GM23338 (cell line): ENCODE measurements around the gene TBC1D16. TPM values are rescaled to one million over a fixed set of nuclear protein-coding genes. Genes with fewer than 3 reads are reported as not detected.

Experiments used
- ATAC-seq: fragments of 200-7000 bp; cut with Tn5 transposase; 3 replicates; pipeline ENCODE4 v1.9.1; 2020
- DNase-seq: peaks from one replicate; pipeline ENCODE4 v3.0.0-alpha.2; 2015; ENCODE audit warnings: low spot score
- H2AFZ ChIP-seq: fragments of 200-600 bp; sonication (generic); 2 replicates; pipeline ENCODE4 v1.8.0; 2016; ENCODE audit warnings: antibody characterized with exemption, mild to moderate bottlenecking, moderate library complexity
- H3F3A ChIP-seq: fragments of 200-600 bp; sonication (generic); replicated peaks from 2 replicates; pipeline ENCODE4 v1.8.0; 2017; ENCODE audit warnings: antibody characterized with exemption, mixed run types, low read depth
- H3K27ac ChIP-seq: fragments of 200-600 bp; sonication (generic); 2 replicates; pipeline ENCODE4 v1.6.1; 2016; ENCODE audit warnings: low read depth
- H3K27me3 ChIP-seq: fragments of 200-600 bp; sonication (generic); 2 replicates; pipeline ENCODE4 v1.8.0; 2016; ENCODE audit warnings: mild to moderate bottlenecking, mixed run types, moderate library complexity; ENCODE audit not compliant: insufficient read depth
- H3K36me3 ChIP-seq: fragments of 200-600 bp; sonication (generic); 2 replicates; pipeline ENCODE4 v1.8.0; 2016; ENCODE audit warnings: mild to moderate bottlenecking; ENCODE audit not compliant: insufficient read depth
- H3K4me1 ChIP-seq: fragments of 200-600 bp; sonication (generic); 2 replicates; pipeline ENCODE4 v1.8.0; 2016; ENCODE audit warnings: mild to moderate bottlenecking, moderate library complexity; ENCODE audit not compliant: insufficient read depth
- H3K4me2 ChIP-seq: fragments of 200-600 bp; sonication (generic); 2 replicates; pipeline ENCODE4 v1.7.1; 2017; ENCODE audit warnings: mixed run types
- H3K4me3 ChIP-seq: fragments of 200-600 bp; sonication (generic); 2 replicates; pipeline ENCODE4 v1.6.1; 2016; ENCODE audit warnings: mixed run types
- H3K79me2 ChIP-seq: fragments of 200-600 bp; sonication (generic); replicated peaks from 2 replicates; pipeline ENCODE4 v1.8.0; 2017; ENCODE audit warnings: mild to moderate bottlenecking; ENCODE audit not compliant: insufficient read depth
- H3K9me2 ChIP-seq: fragments of 200-600 bp; sonication (generic); 2 replicates; pipeline ENCODE4 v1.8.0; 2017; ENCODE audit not compliant: insufficient read depth
- H4K20me1 ChIP-seq: fragments of 200-600 bp; sonication (generic); replicated peaks from 2 replicates; pipeline ENCODE4 v1.8.0; 2017; ENCODE audit warnings: mild to moderate bottlenecking; ENCODE audit not compliant: insufficient read depth
- H3K27ac Mint-ChIP-seq: 2 replicates; pipeline ENCODE4 v1.8.0; 2020; ENCODE audit warnings: inconsistent platforms, mild to moderate bottlenecking, moderate library complexity, mixed read lengths
- H3K27me3 Mint-ChIP-seq: 3 replicates; pipeline ENCODE4 v1.8.0; 2022; ENCODE audit warnings: low read depth, mild to moderate bottlenecking, moderate library complexity, mixed read lengths, inconsistent platforms; ENCODE audit not compliant: insufficient read depth, poor library complexity
- H3K36me3 Mint-ChIP-seq: 3 replicates; pipeline ENCODE4 v1.8.0; 2021; ENCODE audit warnings: low read depth, mild to moderate bottlenecking, inconsistent platforms, moderate library complexity, mixed read lengths
- H3K4me1 Mint-ChIP-seq: 3 replicates; pipeline ENCODE4 v1.8.0; 2020; ENCODE audit warnings: mild to moderate bottlenecking, inconsistent platforms, mixed read lengths
- H3K4me3 Mint-ChIP-seq: 3 replicates; pipeline ENCODE4 v1.8.0; 2021; ENCODE audit warnings: moderate library complexity, mild to moderate bottlenecking, inconsistent platforms, mixed read lengths
- H3K9me3 Mint-ChIP-seq: 3 replicates; pipeline ENCODE4 v1.8.0; 2020; ENCODE audit warnings: moderate library complexity, mild to moderate bottlenecking, inconsistent platforms, mixed read lengths
- CREB1 ChIP-seq: fragments of 250-450 bp; sonication (Bioruptor Pico); IDR thresholded peaks from 2 replicates; pipeline ENCODE4 v1.5.0; 2020; ENCODE audit warnings: low read depth, mild to moderate bottlenecking, moderate library complexity
- EZH2 ChIP-seq: fragments of 200-600 bp; sonication (generic); IDR thresholded peaks from one replicate; pipeline ENCODE4 v1.8.0; 2017; ENCODE audit warnings: antibody characterized with exemption, mild to moderate bottlenecking, low read depth; ENCODE audit not compliant: unreplicated experiment
- EZH2phosphoT487 ChIP-seq: fragments of 200-600 bp; sonication (generic); IDR thresholded peaks from one replicate; pipeline ENCODE4 v1.8.1; 2018; ENCODE audit warnings: antibody characterized with exemption; ENCODE audit not compliant: unreplicated experiment
- JUNB ChIP-seq: IDR thresholded peaks from one replicate; pipeline ENCODE4 v1.6.1; 2016; ENCODE audit warnings: antibody characterized with exemption; ENCODE audit not compliant: unreplicated experiment
- NANOG ChIP-seq: IDR thresholded peaks from 2 replicates; pipeline ENCODE4 v1.6.1; 2016; ENCODE audit warnings: antibody characterized with exemption, borderline replicate concordance
- POLR2AphosphoS5 ChIP-seq: IDR thresholded peaks from 2 replicates; pipeline ENCODE4 v1.6.1; 2016; ENCODE audit warnings: antibody characterized with exemption, low read depth
- STAT1 ChIP-seq: IDR thresholded peaks from one replicate; pipeline ENCODE4 v1.6.1; 2016; ENCODE audit warnings: antibody characterized with exemption; ENCODE audit not compliant: unreplicated experiment
- ZNF114 ChIP-seq: fragments of 250-450 bp; sonication (Bioruptor Pico); IDR thresholded peaks from 2 replicates; pipeline ENCODE4 v1.5.0; 2020; ENCODE audit warnings: mild to moderate bottlenecking, moderate library complexity
- ZNF331 ChIP-seq: fragments of 250-450 bp; sonication (Bioruptor Pico); IDR thresholded peaks from 2 replicates; pipeline ENCODE4 v1.5.0; 2020; ENCODE audit warnings: low read depth, mild to moderate bottlenecking, moderate library complexity
- polyA plus RNA-seq: library from polyadenylated mRNA; unstranded; fragments of >200 nt; fragmentation: Nextera tagmentation; extraction: Ambion mirVana; gene quantifications from 2 replicates; pipeline ENCODE4 v1.2.1, GENCODE V29; 2016
- total RNA-seq: library from RNA; depleted of rRNA; stranded (reverse); fragments of >200 nt; shearing (Covaris generic); gene quantifications from 2 replicates; pipeline ENCODE4 v1.2.3, GENCODE V29; 2014
- TF ChIP-seq, protein P1 (sequence below): IDR thresholded peaks from one replicate; pipeline ENCODE4 v1.6.1; 2018; ENCODE audit warnings: antibody characterized with exemption; ENCODE audit not compliant: unreplicated experiment
- TF ChIP-seq, protein P2 (sequence below), 2 experiments: fragments of 200-600 bp in 1 of 2; sonication (generic) in 1 of 2; conservative IDR thresholded peaks; 2 replicates each; pipeline versions ENCODE4 v1.5.1 to v1.6.1; 2016 to 2017; ENCODE audit warnings: antibody characterized with exemption in 2 of 2, low read depth in 2 of 2, mild to moderate bottlenecking in 2 of 2, moderate library complexity in 1 of 2
- TF ChIP-seq, protein P3 (sequence below): fragments of 250-450 bp; sonication (Bioruptor Pico); IDR thresholded peaks from 2 replicates; pipeline ENCODE4 v1.5.0; 2020; ENCODE audit warnings: mild to moderate bottlenecking, moderate library complexity
- TF ChIP-seq, protein P4 (sequence below): IDR thresholded peaks from 2 replicates; pipeline ENCODE4 v1.6.1; 2016; ENCODE audit warnings: antibody characterized with exemption

The TBC1D16 gene
- total and polyA plus RNA-seq, 2 experiments from 2014 or later, result 16.7 to 104 TPM

DNA sequence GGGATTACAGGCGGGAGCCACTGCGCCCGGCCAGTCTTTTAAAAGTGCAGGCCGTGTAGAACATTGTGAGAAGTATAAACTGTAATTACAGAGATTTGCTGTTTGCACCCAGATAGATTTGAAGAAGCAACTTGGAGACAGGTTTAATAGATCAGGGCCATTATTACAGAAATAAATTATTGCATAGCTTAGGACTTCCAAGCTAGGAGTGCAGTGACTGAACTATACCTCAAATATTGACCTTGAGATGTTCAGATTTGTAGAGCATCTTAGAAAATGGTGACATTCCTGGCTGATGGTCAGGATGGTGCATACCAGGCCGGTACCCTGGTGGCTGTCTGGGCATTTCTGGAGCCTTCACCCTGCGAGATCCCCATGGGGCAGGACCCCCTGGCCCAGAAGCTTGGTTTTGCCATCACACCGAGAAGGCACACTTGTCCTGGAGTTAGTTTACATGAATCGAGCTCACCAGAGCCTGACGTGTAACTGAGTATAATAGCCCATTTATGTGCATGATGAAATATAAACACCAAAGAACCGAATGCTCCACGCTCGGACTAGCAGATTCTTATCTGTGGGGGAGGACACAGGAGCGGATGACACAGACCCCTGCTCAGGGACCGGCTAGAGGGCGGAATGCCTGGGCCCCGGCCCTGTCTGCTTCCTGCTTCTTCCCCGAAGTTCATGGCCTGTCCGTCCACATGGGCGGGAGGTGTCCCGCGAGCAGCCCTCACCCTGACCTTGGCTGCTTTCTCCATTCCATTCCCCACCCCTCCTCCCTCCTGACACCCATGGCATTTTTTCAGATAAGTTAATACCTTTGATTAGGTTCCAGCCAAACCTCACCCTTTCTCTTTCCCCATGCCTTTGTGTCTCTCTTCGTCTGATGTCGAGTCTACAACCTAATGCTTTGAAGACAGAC, 32.9 kb upstream of the TBC1D16 start:
- Histone ChIP-seq H3K4me3 (no peak overlapping the region), H3K27me3 (no peaks in the 10 kb centered on the region), H3K36me3 (no peaks in the 10 kb centered on the region), H3F3A (peaks cover 13% of the 10 kb centered on the region), H2AFZ (no peak overlapping the region), H3K4me2 (no peak overlapping the region), H3K9me2 (no peaks in the 10 kb centered on the region), H4K20me1 (no peaks in the 10 kb centered on the region), H3K27ac (0 out of 2 replicates have a peak overlapping the region, but pooled peaks have one; percentile 32), H3K79me2 (no peaks in the 10 kb centered on the region), H3K4me1 (peaks cover 12% of the 10 kb centered on the region; the same call in 1 of the 2 replicates)
- Mint-ChIP-seq H3K27me3 (peaks cover 4% of the 10 kb centered on the region), H3K9me3 (no peaks in the 10 kb centered on the region), H3K36me3 (no peaks in the 10 kb centered on the region), H3K4me3 (no peak overlapping the region), H3K27ac (no peak overlapping the region), H3K4me1 (peaks cover 25% of the 10 kb centered on the region)
- no peak for ATAC-seq
- DNase-seq, result no peak
- TF ChIP-seq JUNB (no peak), STAT1 (no peak), NANOG (no peak), POLR2AphosphoS5 (no peak), EZH2 (no peak), EZH2phosphoT487 (no peak), ZNF114 (no peak), ZNF331 (no peak), CREB1 (CRISPR knock-in tag) (no peak)
- TF ChIP-seq, protein P1, sequence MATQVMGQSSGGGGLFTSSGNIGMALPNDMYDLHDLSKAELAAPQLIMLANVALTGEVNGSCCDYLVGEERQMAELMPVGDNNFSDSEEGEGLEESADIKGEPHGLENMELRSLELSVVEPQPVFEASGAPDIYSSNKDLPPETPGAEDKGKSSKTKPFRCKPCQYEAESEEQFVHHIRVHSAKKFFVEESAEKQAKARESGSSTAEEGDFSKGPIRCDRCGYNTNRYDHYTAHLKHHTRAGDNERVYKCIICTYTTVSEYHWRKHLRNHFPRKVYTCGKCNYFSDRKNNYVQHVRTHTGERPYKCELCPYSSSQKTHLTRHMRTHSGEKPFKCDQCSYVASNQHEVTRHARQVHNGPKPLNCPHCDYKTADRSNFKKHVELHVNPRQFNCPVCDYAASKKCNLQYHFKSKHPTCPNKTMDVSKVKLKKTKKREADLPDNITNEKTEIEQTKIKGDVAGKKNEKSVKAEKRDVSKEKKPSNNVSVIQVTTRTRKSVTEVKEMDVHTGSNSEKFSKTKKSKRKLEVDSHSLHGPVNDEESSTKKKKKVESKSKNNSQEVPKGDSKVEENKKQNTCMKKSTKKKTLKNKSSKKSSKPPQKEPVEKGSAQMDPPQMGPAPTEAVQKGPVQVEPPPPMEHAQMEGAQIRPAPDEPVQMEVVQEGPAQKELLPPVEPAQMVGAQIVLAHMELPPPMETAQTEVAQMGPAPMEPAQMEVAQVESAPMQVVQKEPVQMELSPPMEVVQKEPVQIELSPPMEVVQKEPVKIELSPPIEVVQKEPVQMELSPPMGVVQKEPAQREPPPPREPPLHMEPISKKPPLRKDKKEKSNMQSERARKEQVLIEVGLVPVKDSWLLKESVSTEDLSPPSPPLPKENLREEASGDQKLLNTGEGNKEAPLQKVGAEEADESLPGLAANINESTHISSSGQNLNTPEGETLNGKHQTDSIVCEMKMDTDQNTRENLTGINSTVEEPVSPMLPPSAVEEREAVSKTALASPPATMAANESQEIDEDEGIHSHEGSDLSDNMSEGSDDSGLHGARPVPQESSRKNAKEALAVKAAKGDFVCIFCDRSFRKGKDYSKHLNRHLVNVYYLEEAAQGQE, result no peak
- TF ChIP-seq, protein P2, sequence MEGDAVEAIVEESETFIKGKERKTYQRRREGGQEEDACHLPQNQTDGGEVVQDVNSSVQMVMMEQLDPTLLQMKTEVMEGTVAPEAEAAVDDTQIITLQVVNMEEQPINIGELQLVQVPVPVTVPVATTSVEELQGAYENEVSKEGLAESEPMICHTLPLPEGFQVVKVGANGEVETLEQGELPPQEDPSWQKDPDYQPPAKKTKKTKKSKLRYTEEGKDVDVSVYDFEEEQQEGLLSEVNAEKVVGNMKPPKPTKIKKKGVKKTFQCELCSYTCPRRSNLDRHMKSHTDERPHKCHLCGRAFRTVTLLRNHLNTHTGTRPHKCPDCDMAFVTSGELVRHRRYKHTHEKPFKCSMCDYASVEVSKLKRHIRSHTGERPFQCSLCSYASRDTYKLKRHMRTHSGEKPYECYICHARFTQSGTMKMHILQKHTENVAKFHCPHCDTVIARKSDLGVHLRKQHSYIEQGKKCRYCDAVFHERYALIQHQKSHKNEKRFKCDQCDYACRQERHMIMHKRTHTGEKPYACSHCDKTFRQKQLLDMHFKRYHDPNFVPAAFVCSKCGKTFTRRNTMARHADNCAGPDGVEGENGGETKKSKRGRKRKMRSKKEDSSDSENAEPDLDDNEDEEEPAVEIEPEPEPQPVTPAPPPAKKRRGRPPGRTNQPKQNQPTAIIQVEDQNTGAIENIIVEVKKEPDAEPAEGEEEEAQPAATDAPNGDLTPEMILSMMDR (conservative IDR thresholded peaks at IDR 0.05; ENCODE audit: low read depth in 2 of 2), result no peak
- TF ChIP-seq, protein P3, sequence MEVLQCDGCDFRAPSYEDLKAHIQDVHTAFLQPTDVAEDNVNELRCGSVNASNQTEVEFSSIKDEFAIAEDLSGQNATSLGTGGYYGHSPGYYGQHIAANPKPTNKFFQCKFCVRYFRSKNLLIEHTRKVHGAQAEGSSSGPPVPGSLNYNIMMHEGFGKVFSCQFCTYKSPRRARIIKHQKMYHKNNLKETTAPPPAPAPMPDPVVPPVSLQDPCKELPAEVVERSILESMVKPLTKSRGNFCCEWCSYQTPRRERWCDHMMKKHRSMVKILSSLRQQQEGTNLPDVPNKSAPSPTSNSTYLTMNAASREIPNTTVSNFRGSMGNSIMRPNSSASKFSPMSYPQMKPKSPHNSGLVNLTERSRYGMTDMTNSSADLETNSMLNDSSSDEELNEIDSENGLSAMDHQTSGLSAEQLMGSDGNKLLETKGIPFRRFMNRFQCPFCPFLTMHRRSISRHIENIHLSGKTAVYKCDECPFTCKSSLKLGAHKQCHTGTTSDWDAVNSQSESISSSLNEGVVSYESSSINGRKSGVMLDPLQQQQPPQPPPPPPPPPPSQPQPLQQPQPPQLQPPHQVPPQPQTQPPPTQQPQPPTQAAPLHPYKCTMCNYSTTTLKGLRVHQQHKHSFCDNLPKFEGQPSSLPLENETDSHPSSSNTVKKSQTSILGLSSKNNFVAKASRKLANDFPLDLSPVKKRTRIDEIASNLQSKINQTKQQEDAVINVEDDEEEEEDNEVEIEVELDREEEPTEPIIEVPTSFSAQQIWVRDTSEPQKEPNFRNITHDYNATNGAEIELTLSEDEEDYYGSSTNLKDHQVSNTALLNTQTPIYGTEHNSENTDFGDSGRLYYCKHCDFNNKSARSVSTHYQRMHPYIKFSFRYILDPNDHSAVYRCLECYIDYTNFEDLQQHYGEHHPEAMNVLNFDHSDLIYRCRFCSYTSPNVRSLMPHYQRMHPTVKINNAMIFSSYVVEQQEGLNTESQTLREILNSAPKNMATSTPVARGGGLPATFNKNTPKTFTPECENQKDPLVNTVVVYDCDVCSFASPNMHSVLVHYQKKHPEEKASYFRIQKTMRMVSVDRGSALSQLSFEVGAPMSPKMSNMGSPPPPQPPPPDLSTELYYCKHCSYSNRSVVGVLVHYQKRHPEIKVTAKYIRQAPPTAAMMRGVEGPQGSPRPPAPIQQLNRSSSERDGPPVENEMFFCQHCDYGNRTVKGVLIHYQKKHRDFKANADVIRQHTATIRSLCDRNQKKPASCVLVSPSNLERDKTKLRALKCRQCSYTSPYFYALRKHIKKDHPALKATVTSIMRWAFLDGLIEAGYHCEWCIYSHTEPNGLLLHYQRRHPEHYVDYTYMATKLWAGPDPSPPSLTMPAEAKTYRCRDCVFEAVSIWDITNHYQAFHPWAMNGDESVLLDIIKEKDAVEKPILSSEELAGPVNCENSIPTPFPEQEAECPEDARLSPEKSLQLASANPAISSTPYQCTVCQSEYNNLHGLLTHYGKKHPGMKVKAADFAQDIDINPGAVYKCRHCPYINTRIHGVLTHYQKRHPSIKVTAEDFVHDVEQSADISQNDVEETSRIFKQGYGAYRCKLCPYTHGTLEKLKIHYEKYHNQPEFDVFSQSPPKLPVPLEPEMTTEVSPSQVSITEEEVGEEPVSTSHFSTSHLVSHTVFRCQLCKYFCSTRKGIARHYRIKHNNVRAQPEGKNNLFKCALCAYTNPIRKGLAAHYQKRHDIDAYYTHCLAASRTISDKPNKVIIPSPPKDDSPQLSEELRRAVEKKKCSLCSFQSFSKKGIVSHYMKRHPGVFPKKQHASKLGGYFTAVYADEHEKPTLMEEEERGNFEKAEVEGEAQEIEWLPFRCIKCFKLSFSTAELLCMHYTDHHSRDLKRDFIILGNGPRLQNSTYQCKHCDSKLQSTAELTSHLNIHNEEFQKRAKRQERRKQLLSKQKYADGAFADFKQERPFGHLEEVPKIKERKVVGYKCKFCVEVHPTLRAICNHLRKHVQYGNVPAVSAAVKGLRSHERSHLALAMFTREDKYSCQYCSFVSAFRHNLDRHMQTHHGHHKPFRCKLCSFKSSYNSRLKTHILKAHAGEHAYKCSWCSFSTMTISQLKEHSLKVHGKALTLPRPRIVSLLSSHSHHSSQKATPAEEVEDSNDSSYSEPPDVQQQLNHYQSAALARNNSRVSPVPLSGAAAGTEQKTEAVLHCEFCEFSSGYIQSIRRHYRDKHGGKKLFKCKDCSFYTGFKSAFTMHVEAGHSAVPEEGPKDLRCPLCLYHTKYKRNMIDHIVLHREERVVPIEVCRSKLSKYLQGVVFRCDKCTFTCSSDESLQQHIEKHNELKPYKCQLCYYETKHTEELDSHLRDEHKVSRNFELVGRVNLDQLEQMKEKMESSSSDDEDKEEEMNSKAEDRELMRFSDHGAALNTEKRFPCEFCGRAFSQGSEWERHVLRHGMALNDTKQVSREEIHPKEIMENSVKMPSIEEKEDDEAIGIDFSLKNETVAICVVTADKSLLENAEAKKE (CRISPR knock-in tag), result no peak
- TF ChIP-seq, protein P4, sequence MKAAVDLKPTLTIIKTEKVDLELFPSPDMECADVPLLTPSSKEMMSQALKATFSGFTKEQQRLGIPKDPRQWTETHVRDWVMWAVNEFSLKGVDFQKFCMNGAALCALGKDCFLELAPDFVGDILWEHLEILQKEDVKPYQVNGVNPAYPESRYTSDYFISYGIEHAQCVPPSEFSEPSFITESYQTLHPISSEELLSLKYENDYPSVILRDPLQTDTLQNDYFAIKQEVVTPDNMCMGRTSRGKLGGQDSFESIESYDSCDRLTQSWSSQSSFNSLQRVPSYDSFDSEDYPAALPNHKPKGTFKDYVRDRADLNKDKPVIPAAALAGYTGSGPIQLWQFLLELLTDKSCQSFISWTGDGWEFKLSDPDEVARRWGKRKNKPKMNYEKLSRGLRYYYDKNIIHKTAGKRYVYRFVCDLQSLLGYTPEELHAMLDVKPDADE, result no peak
